Activated CD8-positive, alpha-beta memory T cell treated with anti-CD3 and anti-CD28 coated beads, Interleukin-2, amount 50 U/mL, for 1 hour (primary cell): Measurements from ENCODE around the gene SIN3A.
"Not testable (repeated sequence)": the region's sequence is repeated elsewhere in the genome, so short reads cannot be mapped to it uniquely, and the experiment has no call there.

Experiments
- DNase-seq: peaks from one replicate; pipeline ENCODE4 v3.0.0-alpha.2; 2020; ENCODE audit errors: extremely low read depth

Gene SIN3A

GRCh38 chr15:75451674-75452363 lies at the start of gene SIN3A:
SIN3A (minus strand) TSS chr15:75451690; CDS start chr15:75430375, 21,315 bp downstream.
- peak; percentile 98 for DNase-seq

GRCh38 chr15:75493732-75494131 lies 42.2 kb upstream of the SIN3A start:
- no peak for DNase-seq

GRCh38 chr15:75483961-75484360 lies 32.5 kb upstream of the SIN3A start:
- DNase-seq, result no peak

- not testable (repeated sequence) for DNase-seq
These were observed 32.1 kb upstream of the SIN3A start for GRCh38 chr15:75483556-75483955.

- no peak for DNase-seq
These were observed 31.6 kb upstream of the SIN3A start for GRCh38 chr15:75483106-75483505.

GRCh38 chr15:75480463-75480862 lies 29.0 kb upstream of the SIN3A start:
- not testable (repeated sequence) for DNase-seq

- DNase-seq, result no peak
These were observed 28.2 kb upstream of the SIN3A start for GRCh38 chr15:75479670-75480069.

GRCh38 chr15:75477094-75477493 lies 25.6 kb upstream of the SIN3A start:
- DNase-seq, result not testable (repeated sequence)

- no peak for DNase-seq
These were observed 17.6 kb upstream of the SIN3A start for GRCh38 chr15:75468913-75469598.

GRCh38 chr15:75460646-75461045 lies 9.2 kb upstream of the SIN3A start:
- DNase-seq, result no peak

- no peak for DNase-seq
These were observed 8.1 kb upstream of the SIN3A start for GRCh38 chr15:75459581-75459980.

- no peak for DNase-seq
These were observed 5.2 kb upstream of the SIN3A start for GRCh38 chr15:75456710-75457109.

- no peak for DNase-seq
These were observed 4.6 kb upstream of the SIN3A start for GRCh38 chr15:75455982-75456531.

- peak; percentile 63 for DNase-seq
These were observed 4.0 kb upstream of the SIN3A start for GRCh38 chr15:75455424-75455981.

- no peak for DNase-seq
These were observed 3.2 kb upstream of the SIN3A start for GRCh38 chr15:75454471-75455378.

GRCh38 chr15:75453703-75454470 lies 2.4 kb upstream of the SIN3A start:
- DNase-seq, result peak; percentile 85

GRCh38 chr15:75452865-75453702 lies 1.6 kb upstream of the SIN3A start:
- no peak for DNase-seq

GRCh38 chr15:75452364-75452864 lies 924 bp upstream of the SIN3A start:
- no peak for DNase-seq

- DNase-seq, result no peak
These were observed 252 bp downstream of the SIN3A start for GRCh38 chr15:75451202-75451673.
